Natural killer cell (primary cell): ENCODE measurements around the gene FOXD2. TPM values are rescaled to one million over a fixed set of nuclear protein-coding genes. Genes with fewer than 3 reads are reported as not detected.
A peak's percentile ranks its signal among the peaks of the same experiment; 100 is the strongest.

ENCODE experiments used
- ATAC-seq, 3 donors: fragments of 150-1000 bp in 2 of 3; fragments of 200-7000 bp in 1 of 3; cut with Tn5 transposase; 1 replicate in 1 of 3; 2 replicates in 2 of 3; pipeline ENCODE4 v1.10.0; 2021; ENCODE audit warnings: mild to moderate bottlenecking in 2 of 3, moderate library complexity in 2 of 3
- DNase-seq, 2 donors: peaks; one replicate each; pipeline versions ENCODE4 v3.0.0 to v3.0.0-alpha.2; 2013 to 2021; ENCODE audit warnings: mixed read lengths in 1 of 2
- H3K27ac ChIP-seq: one replicate; pipeline ENCODE4 v1.5.1; 2013; ENCODE audit warnings: mild to moderate bottlenecking, low read length
- H3K27me3 ChIP-seq: one replicate; pipeline ENCODE4 v1.6.1; 2013; ENCODE audit warnings: low read length; ENCODE audit not compliant: control insufficient read depth, insufficient read depth
- H3K36me3 ChIP-seq: one replicate; pipeline ENCODE4 v1.6.1; 2013; ENCODE audit warnings: low read length; ENCODE audit not compliant: control insufficient read depth, insufficient read depth
- H3K4me1 ChIP-seq: one replicate; pipeline ENCODE4 v1.6.1; 2013; ENCODE audit warnings: low read length; ENCODE audit not compliant: control insufficient read depth, insufficient read depth
- H3K4me3 ChIP-seq: one replicate; pipeline ENCODE4 v1.5.1; 2013; ENCODE audit warnings: low read length
- H3K9me3 ChIP-seq: one replicate; pipeline ENCODE4 v1.6.1; 2013; ENCODE audit warnings: low read length; ENCODE audit not compliant: control insufficient read depth, insufficient read depth
- H3K27ac Mint-ChIP-seq, 2 donors: one replicate each; pipeline ENCODE4 v1.8.0; 2022; ENCODE audit warnings: mild to moderate bottlenecking in 2 of 2, mixed read lengths in 2 of 2, moderate library complexity in 1 of 2
- H3K27me3 Mint-ChIP-seq, 2 donors: one replicate each; pipeline ENCODE4 v1.8.0; 2022; ENCODE audit warnings: low read depth in 2 of 2, mixed read lengths in 2 of 2
- H3K36me3 Mint-ChIP-seq: one replicate; pipeline ENCODE4 v1.8.0; 2022; ENCODE audit warnings: mixed read lengths
- H3K4me1 Mint-ChIP-seq, 2 donors: one replicate each; pipeline ENCODE4 v1.8.0; 2022; ENCODE audit warnings: mixed read lengths in 2 of 2
- H3K4me3 Mint-ChIP-seq: one replicate; pipeline ENCODE4 v1.8.0; 2022; ENCODE audit warnings: mild to moderate bottlenecking, moderate library complexity, mixed read lengths
- H3K9me3 Mint-ChIP-seq, 2 donors: one replicate each; pipeline ENCODE4 v1.8.0; 2022; ENCODE audit warnings: mixed read lengths in 2 of 2
- CTCF ChIP-seq: fragments of 200-600 bp; IDR thresholded peaks from one replicate; pipeline ENCODE4 v1.8.0; 2022; ENCODE audit warnings: antibody characterized with exemption
- WGBS: methylation state at CpG from one replicate; pipeline ENCODE4 v1.1.7; 2013; ENCODE audit warnings: missing lambda C conversion rate; ENCODE audit not compliant: insufficient coverage; 5-methylcytosine and 5-hydroxymethylcytosine counted together
- intact Hi-C: fragments of 100-400 bp; cut with micrococcal nuclease; formaldehyde crosslinking; loops from one replicate; pipeline ENCODE4 v1.14.2; 2022
- total RNA-seq, 4 donors: library from RNA; stranded (reverse); fragments of 120-200 nt in 1 of 4; gene quantifications; one replicate each; pipeline versions ENCODE4 v1.2.3 to v1.2.4, GENCODE V29; 2013 to 2022

Gene FOXD2
- total RNA-seq, 3 donors from 2014 or later (not counting 1 experiment from before 2014, with no cell fraction given): 0.49 to 1.4 (median 1.1) TPM

GRCh38 chr1:47435506-47436303 is 2.1 kb upstream of the FOXD2 start:
- peaks cover 6 to 20% of the 10 kb centered on the region in 2 donors for H3K27me3 Mint-ChIP-seq
- Histone ChIP-seq H3K4me3 (no peak overlapping the region), H3K27ac (no peak overlapping the region), H3K4me1 (peaks cover 55% of the 10 kb centered on the region), H3K9me3 (no peaks in the 10 kb centered on the region), H3K27me3 (peaks cover 48% of the 10 kb centered on the region), H3K36me3 (no peaks in the 10 kb centered on the region)
- peak overlapping the region in 1 of 2 donors; percentile 90 for H3K27ac Mint-ChIP-seq
- DNase-seq: peak in 1 of 2 donors; percentile 14
- H3K36me3 Mint-ChIP-seq: no peaks in the 10 kb centered on the region
- no peaks in the 10 kb centered on the region for H3K9me3 Mint-ChIP-seq
- 82% methylated on average over 6 of the region's 6 CpGs for WGBS
- TF ChIP-seq CTCF: no peak
- intact Hi-C loops: loop anchor here (2.0 to 10.0 kb wide), 4 partner anchors 201 to 292 kb away; partner anchors contain the start of genes PDZK1IP1 and TAL1
- ATAC-seq: no peak
- peaks cover 46 to 52% of the 10 kb centered on the region in 2 donors for H3K4me1 Mint-ChIP-seq
- peak overlapping the region; percentile 94 for H3K4me3 Mint-ChIP-seq

GRCh38 chr1:47436304-47436978 is 1.4 kb upstream of the FOXD2 start:
- Mint-ChIP-seq H3K36me3 (no peaks in the 10 kb centered on the region), H3K9me3 (no peaks in the 10 kb centered on the region), H3K27me3 (peaks cover 6 to 17% of the 10 kb centered on the region in 2 donors), H3K4me3 (peak overlapping the region; percentile 94), H3K4me1 (peaks cover 40 to 45% of the 10 kb centered on the region in 2 donors), H3K27ac (peak overlapping the region; percentile 78 to 90)
- H3K9me3 ChIP-seq: no peaks in the 10 kb centered on the region
- TF ChIP-seq CTCF: peak; percentile 80
- intact Hi-C loops: loop anchor here (2.0 to 10.0 kb wide), 4 partner anchors 202 to 291 kb away; partner anchors contain the start of genes PDZK1IP1 and TAL1
- ATAC-seq (peak; percentile 45 to 61 (median 48)), DNase-seq (peak; percentile 79 to 87)
- peaks cover 51% of the 10 kb centered on the region for H3K27me3 ChIP-seq
- peak overlapping the region; percentile 16 for H3K27ac ChIP-seq
- peak overlapping the region; percentile 64 for H3K4me3 ChIP-seq
- WGBS: 3% methylated on average over 23 of the region's 23 CpGs
- peaks cover 54% of the 10 kb centered on the region for H3K4me1 ChIP-seq
- H3K36me3 ChIP-seq: no peaks in the 10 kb centered on the region

- Histone ChIP-seq H3K27ac (peak overlapping the region; percentile 82), H3K27me3 (peaks cover 51% of the 10 kb centered on the region)
- peaks cover 36 to 39% of the 10 kb centered on the region in 2 donors for H3K4me1 Mint-ChIP-seq
These were observed 831 bp upstream of the FOXD2 start for GRCh38 chr1:47436979-47437446.

More at GRCh38 chr1:47436979-47437446, 831 bp upstream of the FOXD2 start:
- ATAC-seq (peak in 2 of 3 donors; percentile 1 to 5), DNase-seq (no peak)
- peaks cover 48% of the 10 kb centered on the region for H3K4me1 ChIP-seq
- intact Hi-C loops: loop anchor here (2.0 to 10.0 kb wide), 4 partner anchors 202 to 290 kb away; partner anchors contain the start of genes PDZK1IP1 and TAL1
- Mint-ChIP-seq H3K36me3 (no peaks in the 10 kb centered on the region), H3K27me3 (peaks cover 6 to 17% of the 10 kb centered on the region in 2 donors), H3K4me3 (peak overlapping the region; percentile 94), H3K9me3 (no peaks in the 10 kb centered on the region), H3K27ac (peak overlapping the region; percentile 78 to 90)
- no peak for TF ChIP-seq CTCF
- H3K9me3 ChIP-seq: no peaks in the 10 kb centered on the region
- peak overlapping the region; percentile 64 for H3K4me3 ChIP-seq
- H3K36me3 ChIP-seq: no peaks in the 10 kb centered on the region
- under 1% methylated on average over 46 of the region's 46 CpGs for WGBS
